Measurements from ENCODE around the gene PFN3. TPM values are rescaled to one million over a fixed set of nuclear protein-coding genes. Genes with fewer than 3 reads are reported as not detected.
A peak's percentile ranks its signal among the peaks of the same experiment; 100 is the strongest.

PFN3 gene
- polyA plus RNA-seq, 1 of the 3 experiments (the other 2 are of a cell fraction): not detected

DNA sequence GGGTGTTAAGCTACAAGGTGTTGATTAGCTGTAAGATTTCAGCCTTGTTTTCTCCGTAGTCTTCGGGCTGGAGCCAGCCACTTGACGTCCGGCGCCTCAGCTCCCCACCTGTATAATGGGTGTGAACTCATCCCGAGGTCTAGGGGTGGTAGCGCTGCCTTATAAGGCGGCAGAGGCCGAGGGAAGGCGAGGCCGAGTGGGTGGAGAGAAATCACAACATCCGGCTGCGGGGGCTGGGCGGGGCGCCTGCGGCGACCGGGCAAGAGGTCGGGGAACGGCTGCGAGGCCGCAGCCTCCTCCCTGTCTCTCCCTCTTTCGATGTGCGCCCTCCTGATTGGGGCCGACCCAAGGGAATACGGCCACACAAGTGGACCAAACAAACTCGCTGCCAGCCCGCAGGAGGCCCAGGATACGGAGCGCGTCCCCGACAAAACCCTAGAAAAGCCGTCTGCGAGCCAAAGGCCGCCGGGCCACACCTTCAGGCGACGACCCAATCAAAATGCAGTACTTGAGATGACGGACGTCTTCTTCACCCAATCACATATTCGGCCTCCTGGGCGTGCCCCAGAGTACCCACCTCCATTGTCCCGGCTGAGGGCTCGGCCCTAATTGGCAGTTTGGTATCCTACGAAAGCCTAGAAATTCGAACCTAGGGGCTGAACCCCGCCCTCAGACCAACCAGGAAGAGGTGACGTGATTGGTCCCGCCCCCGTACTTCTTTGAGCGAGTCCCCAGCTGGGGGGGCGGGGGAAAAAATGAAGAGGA lies 25.5 kb upstream of the PFN3 start (continued):
- TF ChIP-seq SMC3 (IDR thresholded peaks at IDR 0.05; ENCODE audit: low read depth, low read length) (no peak), ELF1 (IDR thresholded peaks at IDR 0.05) (peak; percentile 73; the same call in 1 of the 2 replicates), FOXM1 (IDR thresholded peaks at IDR 0.05; ENCODE audit: low read depth) (0 out of 2 replicates have a peak, but pooled peaks have one; percentile 25)
- TF ChIP-seq, protein P1, sequence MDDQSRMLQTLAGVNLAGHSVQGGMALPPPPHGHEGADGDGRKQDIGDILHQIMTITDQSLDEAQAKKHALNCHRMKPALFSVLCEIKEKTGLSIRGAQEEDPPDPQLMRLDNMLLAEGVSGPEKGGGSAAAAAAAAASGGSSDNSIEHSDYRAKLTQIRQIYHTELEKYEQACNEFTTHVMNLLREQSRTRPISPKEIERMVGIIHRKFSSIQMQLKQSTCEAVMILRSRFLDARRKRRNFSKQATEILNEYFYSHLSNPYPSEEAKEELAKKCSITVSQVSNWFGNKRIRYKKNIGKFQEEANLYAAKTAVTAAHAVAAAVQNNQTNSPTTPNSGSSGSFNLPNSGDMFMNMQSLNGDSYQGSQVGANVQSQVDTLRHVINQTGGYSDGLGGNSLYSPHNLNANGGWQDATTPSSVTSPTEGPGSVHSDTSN (IDR thresholded peaks at IDR 0.05): peak; percentile 99

DNA sequence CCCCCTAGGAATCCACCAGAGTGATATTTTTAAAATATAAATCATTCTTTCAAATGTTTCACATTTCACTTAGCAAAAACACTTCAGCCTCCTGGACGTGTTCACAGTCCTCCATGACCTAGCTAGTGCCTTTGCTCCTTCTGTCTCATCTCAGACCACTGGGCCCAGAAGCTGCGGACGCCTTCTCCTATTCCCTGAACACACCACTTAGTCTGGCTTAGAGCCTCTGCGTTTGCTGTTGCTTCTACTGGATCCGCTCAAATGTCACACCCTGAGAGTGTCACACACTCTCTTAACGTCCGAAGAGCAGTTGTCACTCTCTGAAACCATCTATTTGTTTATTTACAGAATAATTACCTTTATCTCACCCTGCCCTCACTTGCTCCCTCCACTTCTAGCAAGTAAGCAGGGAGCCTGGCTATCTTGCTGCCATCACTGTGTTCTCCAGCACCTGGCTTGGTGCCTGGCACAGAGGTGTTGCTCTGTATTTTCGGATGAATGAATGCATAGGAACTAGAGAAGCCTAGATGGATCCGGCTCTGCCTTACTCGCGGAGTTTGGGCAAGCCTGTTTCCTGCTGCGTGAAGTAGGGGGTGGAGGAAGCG lies 24.8 kb upstream of the PFN3 start:
- peak overlapping the region; percentile 53 to 68 for H3K4me3 ChIP-seq (ENCODE audit: low read depth in 2 of 2, low read length in 1 of 2)
- H3K9me2 ChIP-seq: no peaks in the 10 kb centered on the region
- peaks cover 5 to 33% of the 10 kb centered on the region in 2 experiments; a peak in 2 of 4 replicates for H3K4me1 ChIP-seq (ENCODE audit: control insufficient read depth in 1 of 2, insufficient read depth in 2 of 2, low read depth in 1 of 2, low read length in 1 of 2)
- peaks cover 12% of the 10 kb centered on the region for H3F3A ChIP-seq (replicated peaks; ENCODE audit: insufficient read depth)
- WGBS (ENCODE audit: low lambda C conversion rate): 73% methylated on average over 13 of the region's 13 CpGs
- POLR2A ChIA-PET: interaction anchor here (0.7 to 2.1 kb wide), 4 partner anchors 19 to 72 kb away, joined by 3 to 11 read pairs (median 4); no protein-coding TSS in a partner anchor
- peak overlapping the region; percentile 73 for H3K9ac ChIP-seq
- peak overlapping the region; percentile 89 to 92 for H3K27ac ChIP-seq (ENCODE audit: low read depth in 2 of 2, low read length in 1 of 2)
- H3K9me3 ChIP-seq: no peaks in the 10 kb centered on the region
- no peaks in the 10 kb centered on the region for H3K36me3 ChIP-seq (replicated peaks in 1 of 2; ENCODE audit: control insufficient read depth in 1 of 2, insufficient read depth in 2 of 2, low read length in 1 of 2)
- peak overlapping the region; percentile 85 for H2AFZ ChIP-seq (ENCODE audit: low read depth)
- peak overlapping the region; percentile 69 for H3K4me2 ChIP-seq
- DNase-seq: no peak
- H4K20me1 ChIP-seq (ENCODE audit: insufficient read depth): 0 out of 2 replicates have a peak, but pooled peaks cover 13% of the 10 kb centered on the region
- TF ChIP-seq REST (IDR thresholded peaks at IDR 0.05; ENCODE audit: low read depth, low read length) (no peak), USF2 (IDR thresholded peaks at IDR 0.05; ENCODE audit: borderline replicate concordance, low read depth, low read length) (no peak)
- CTCF ChIA-PET: interaction anchor here (0.9 to 10.8 kb wide), 8 partner anchors 16 to 76 kb away, joined by 3 to 120 read pairs (median 4); no protein-coding TSS in a partner anchor
- H3K79me2 ChIP-seq (ENCODE audit: insufficient read depth): peaks cover 30% of the 10 kb centered on the region
- H3K27me3 ChIP-seq (ENCODE audit: insufficient read depth): no peaks in the 10 kb centered on the region
